ENCODE results near the gene CDH2. TPM values are rescaled to one million over a fixed set of nuclear protein-coding genes. Genes with fewer than 3 reads are reported as not detected.

The CDH2 gene
- total and polyA plus RNA-seq, 2 experiments from 2014 or later, result 14.7 to 36.9 TPM

DNA sequence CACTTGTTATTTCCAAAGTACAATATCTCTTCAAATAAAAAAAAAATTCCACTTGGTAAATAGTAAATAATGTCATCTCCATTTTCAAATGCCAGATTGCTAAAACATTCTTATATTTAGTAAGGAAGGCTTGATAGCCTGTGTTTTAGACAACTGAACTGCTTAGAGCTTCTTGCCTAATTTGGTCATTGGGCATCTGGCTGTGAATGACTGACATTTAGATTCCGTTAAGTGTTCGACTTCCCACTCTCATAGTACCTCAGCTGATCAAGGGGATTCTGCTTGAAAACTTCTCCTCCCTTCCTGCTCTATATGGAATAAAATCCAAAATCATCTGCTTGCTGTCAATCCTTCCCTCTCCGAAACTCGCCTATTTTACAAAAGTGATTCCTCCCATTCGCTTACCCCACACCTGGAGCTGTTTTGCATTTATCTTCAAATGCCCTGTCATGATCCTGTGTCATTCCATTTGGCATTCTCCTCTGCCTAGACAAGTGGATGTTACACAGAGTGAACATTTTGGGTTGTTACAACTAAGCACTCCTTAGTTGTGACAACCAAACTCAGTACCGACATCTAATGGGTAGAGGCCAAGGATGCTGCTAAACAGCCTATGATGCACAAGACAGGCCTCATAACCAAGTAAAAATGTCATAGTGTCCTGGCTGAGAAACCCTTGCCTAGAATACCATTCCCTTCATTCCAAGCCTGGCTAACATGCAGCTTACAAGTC, 181.0 kb downstream of the CDH2 start:
- peaks cover 16% of the 10 kb centered on the region; the same call in 2 of the 3 replicates for H3K36me3 Mint-ChIP-seq (ENCODE audit: low read depth)

DNA sequence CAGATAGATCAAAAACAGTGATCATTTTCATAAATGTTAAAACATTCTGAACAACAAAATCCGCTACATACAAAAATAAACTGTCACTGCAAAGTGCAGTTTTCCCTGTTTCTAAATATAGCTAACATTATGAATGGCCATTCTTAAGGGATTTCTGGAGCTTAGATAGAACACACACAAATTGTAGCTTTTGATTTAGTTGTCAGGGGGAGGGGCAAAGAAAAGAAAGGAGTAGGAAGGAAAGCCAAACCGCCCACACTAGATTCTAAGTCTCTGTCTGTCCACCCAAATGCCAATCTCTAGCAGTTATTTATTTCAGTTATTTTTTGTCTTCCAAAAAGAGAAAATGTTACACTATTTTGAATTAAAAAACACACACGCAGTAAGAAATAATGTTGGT, 182.4 kb downstream of the CDH2 start:
- no peak overlapping the region for H3K4me3 Mint-ChIP-seq
- Histone ChIP-seq H3K79me2 (replicated peaks; ENCODE audit: insufficient read depth) (no peaks in the 10 kb centered on the region), H2AFZ (no peak overlapping the region), H3K36me3 (ENCODE audit: insufficient read depth) (no peaks in the 10 kb centered on the region), H3K4me1 (ENCODE audit: insufficient read depth) (no peaks in the 10 kb centered on the region), H3K27ac (ENCODE audit: low read depth) (no peak overlapping the region), H3K27me3 (ENCODE audit: insufficient read depth) (no peaks in the 10 kb centered on the region), H3K4me2 (no peak overlapping the region), H3F3A (replicated peaks; ENCODE audit: low read depth) (no peaks in the 10 kb centered on the region), H4K20me1 (replicated peaks; ENCODE audit: insufficient read depth) (no peaks in the 10 kb centered on the region), H3K4me3 (no peak overlapping the region), H3K9me2 (ENCODE audit: insufficient read depth) (no peaks in the 10 kb centered on the region)
- no peak for DNase-seq (ENCODE audit: low spot score)
- H3K9me3 Mint-ChIP-seq, result no peaks in the 10 kb centered on the region
- H3K36me3 Mint-ChIP-seq (ENCODE audit: low read depth), result peaks cover 16% of the 10 kb centered on the region; the same call in 2 of the 3 replicates
- no peaks in the 10 kb centered on the region for H3K27me3 Mint-ChIP-seq (ENCODE audit: insufficient read depth, low read depth, poor library complexity)
- no peak overlapping the region for H3K27ac Mint-ChIP-seq
- TF ChIP-seq NANOG (IDR thresholded peaks at IDR 0.05; ENCODE audit: borderline replicate concordance) (no peak), JUNB (IDR thresholded peaks at IDR 0.05; ENCODE audit: unreplicated experiment) (no peak), CREB1 (CRISPR knock-in tag; IDR thresholded peaks at IDR 0.05; ENCODE audit: low read depth) (no peak)
- TF ChIP-seq, protein P1, sequence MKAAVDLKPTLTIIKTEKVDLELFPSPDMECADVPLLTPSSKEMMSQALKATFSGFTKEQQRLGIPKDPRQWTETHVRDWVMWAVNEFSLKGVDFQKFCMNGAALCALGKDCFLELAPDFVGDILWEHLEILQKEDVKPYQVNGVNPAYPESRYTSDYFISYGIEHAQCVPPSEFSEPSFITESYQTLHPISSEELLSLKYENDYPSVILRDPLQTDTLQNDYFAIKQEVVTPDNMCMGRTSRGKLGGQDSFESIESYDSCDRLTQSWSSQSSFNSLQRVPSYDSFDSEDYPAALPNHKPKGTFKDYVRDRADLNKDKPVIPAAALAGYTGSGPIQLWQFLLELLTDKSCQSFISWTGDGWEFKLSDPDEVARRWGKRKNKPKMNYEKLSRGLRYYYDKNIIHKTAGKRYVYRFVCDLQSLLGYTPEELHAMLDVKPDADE (IDR thresholded peaks at IDR 0.05), result no peak
- H3K4me1 Mint-ChIP-seq, result peaks cover 5% of the 10 kb centered on the region; the same call in 1 of the 3 replicates
- ATAC-seq, result no peak

More for the DNA sequence above, 181.0 kb downstream of the CDH2 start:
- H4K20me1 ChIP-seq (replicated peaks; ENCODE audit: insufficient read depth), result no peaks in the 10 kb centered on the region
- H3K27ac Mint-ChIP-seq, result no peak overlapping the region
- no peaks in the 10 kb centered on the region; the same call in 2 of the 3 replicates for H3K9me3 Mint-ChIP-seq
- no peak overlapping the region for H3K27ac ChIP-seq (ENCODE audit: low read depth)
- no peak for ATAC-seq
- H3K9me2 ChIP-seq (ENCODE audit: insufficient read depth), result no peaks in the 10 kb centered on the region
- no peak overlapping the region for H3K4me3 Mint-ChIP-seq
- no peak for TF ChIP-seq STAT1 (IDR thresholded peaks at IDR 0.05; ENCODE audit: unreplicated experiment)
- no peak for TF ChIP-seq EZH2 (IDR thresholded peaks at IDR 0.05; ENCODE audit: low read depth, unreplicated experiment)
- TF ChIP-seq, protein P2, sequence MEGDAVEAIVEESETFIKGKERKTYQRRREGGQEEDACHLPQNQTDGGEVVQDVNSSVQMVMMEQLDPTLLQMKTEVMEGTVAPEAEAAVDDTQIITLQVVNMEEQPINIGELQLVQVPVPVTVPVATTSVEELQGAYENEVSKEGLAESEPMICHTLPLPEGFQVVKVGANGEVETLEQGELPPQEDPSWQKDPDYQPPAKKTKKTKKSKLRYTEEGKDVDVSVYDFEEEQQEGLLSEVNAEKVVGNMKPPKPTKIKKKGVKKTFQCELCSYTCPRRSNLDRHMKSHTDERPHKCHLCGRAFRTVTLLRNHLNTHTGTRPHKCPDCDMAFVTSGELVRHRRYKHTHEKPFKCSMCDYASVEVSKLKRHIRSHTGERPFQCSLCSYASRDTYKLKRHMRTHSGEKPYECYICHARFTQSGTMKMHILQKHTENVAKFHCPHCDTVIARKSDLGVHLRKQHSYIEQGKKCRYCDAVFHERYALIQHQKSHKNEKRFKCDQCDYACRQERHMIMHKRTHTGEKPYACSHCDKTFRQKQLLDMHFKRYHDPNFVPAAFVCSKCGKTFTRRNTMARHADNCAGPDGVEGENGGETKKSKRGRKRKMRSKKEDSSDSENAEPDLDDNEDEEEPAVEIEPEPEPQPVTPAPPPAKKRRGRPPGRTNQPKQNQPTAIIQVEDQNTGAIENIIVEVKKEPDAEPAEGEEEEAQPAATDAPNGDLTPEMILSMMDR (conservative IDR thresholded peaks at IDR 0.05; ENCODE audit: low read depth in 2 of 2), result no peak
- no peak for TF ChIP-seq JUNB (IDR thresholded peaks at IDR 0.05; ENCODE audit: unreplicated experiment)
- no peak for TF ChIP-seq EZH2phosphoT487 (IDR thresholded peaks at IDR 0.05; ENCODE audit: unreplicated experiment)
- no peak for TF ChIP-seq CREB1 (CRISPR knock-in tag; IDR thresholded peaks at IDR 0.05; ENCODE audit: low read depth)
- TF ChIP-seq POLR2AphosphoS5 (IDR thresholded peaks at IDR 0.05; ENCODE audit: low read depth), result no peak
- peaks cover 5% of the 10 kb centered on the region; the same call in 1 of the 3 replicates for H3K4me1 Mint-ChIP-seq
- H3K27me3 ChIP-seq (ENCODE audit: insufficient read depth), result no peaks in the 10 kb centered on the region
- no peak for DNase-seq (ENCODE audit: low spot score)
- H3F3A ChIP-seq (replicated peaks; ENCODE audit: low read depth), result no peaks in the 10 kb centered on the region
- H3K27me3 Mint-ChIP-seq (ENCODE audit: insufficient read depth, low read depth, poor library complexity), result no peaks in the 10 kb centered on the region
- no peak overlapping the region for H3K4me2 ChIP-seq
- H3K4me3 ChIP-seq, result no peak overlapping the region
- no peaks in the 10 kb centered on the region for H3K36me3 ChIP-seq (ENCODE audit: insufficient read depth)
- H3K79me2 ChIP-seq (replicated peaks; ENCODE audit: insufficient read depth), result no peaks in the 10 kb centered on the region
- no peaks in the 10 kb centered on the region for H3K4me1 ChIP-seq (ENCODE audit: insufficient read depth)
- H2AFZ ChIP-seq, result no peak overlapping the region
